Body of pancreas (tissue), 4 donors: ENCODE data around the gene AQP2.

ENCODE experiments used
- CTCF ChIP-seq, 7 experiments: fragments of 450-650 bp in 4 of 7; fragments of 200-600 bp in 3 of 7; sonication (generic) in 3 of 7; IDR thresholded peaks; one replicate each; pipeline ENCODE4 v1.5.1; 2016 to 2019; ENCODE audit warnings: antibody characterized with exemption in 7 of 7
- POLR2A ChIP-seq, 3 donors: fragments of 450-650 bp; IDR thresholded peaks; one replicate each; pipeline ENCODE4 v1.6.1; 2016; ENCODE audit warnings: antibody characterized with exemption in 3 of 3, mild to moderate bottlenecking in 2 of 3

GRCh38 chr12:49909356-49909755 lies 41.2 kb upstream of the AQP2 start:
- TF ChIP-seq POLR2A (IDR thresholded peaks at IDR 0.05) (no peak), CTCF (IDR thresholded peaks at IDR 0.05) (no peak)
